GM21723 (cell line): Measurements from ENCODE around the gene MYOM3.

Experiments used
- ATAC-seq: cut with Tn5 transposase; IDR thresholded peaks from one replicate; pipeline ENCODE4 v1.9.1; 2021; ENCODE audit warnings: mild to moderate bottlenecking, moderate library complexity; ENCODE audit not compliant: unreplicated experiment

The MYOM3 gene

GRCh38 chr1:24139222-24139489 is 27.2 kb upstream of the MYOM3 start:
- ATAC-seq: no peak

GRCh38 chr1:24138476-24139221 is 26.7 kb upstream of the MYOM3 start:
- no peak for ATAC-seq

- ATAC-seq: no peak
Observed at GRCh38 chr1:24136956-24137539, 25.1 kb upstream of the MYOM3 start.

DNA sequence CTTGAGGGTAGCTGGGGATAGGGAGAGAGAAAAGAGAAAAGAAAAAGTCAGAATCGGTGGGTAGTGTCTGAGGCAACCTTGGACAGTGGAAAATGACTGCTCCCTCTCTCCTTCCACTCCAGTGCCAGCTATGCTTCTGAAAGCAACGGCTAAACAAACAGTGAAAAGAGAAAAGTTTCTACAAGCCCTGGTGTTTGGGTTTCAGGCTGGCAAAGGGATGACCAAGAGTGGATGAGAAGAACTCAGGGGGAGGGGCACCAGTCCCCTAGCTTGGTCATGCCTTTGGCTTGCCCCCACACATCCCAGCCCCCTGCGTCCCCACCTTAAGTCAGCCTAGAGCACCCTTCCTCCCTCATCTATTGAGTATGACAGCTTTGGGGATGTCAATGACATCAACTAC is 22.4 kb upstream of the MYOM3 start:
- no peak for ATAC-seq

- ATAC-seq: no peak
Observed at GRCh38 chr1:24133819-24134218, 21.9 kb upstream of the MYOM3 start.

DNA sequence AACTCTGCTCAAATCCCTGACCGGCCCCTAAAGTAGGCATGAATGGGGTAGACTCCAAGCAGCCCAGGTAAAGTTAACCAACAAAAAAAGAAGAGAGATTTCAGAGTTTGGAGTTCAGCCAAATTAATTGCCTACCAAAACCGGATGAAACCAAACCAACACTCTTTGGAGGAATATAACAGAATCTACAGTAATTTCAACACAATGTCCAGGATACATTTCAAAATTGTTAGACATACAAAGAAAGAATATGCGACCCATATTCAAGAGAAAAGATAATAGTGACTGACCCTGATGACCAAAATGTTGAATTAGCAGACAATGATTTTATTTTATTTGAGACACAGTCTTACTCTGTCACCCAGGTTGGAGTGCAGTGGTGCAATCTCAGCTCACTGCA is 18.4 kb upstream of the MYOM3 start:
- ATAC-seq: no peak

DNA sequence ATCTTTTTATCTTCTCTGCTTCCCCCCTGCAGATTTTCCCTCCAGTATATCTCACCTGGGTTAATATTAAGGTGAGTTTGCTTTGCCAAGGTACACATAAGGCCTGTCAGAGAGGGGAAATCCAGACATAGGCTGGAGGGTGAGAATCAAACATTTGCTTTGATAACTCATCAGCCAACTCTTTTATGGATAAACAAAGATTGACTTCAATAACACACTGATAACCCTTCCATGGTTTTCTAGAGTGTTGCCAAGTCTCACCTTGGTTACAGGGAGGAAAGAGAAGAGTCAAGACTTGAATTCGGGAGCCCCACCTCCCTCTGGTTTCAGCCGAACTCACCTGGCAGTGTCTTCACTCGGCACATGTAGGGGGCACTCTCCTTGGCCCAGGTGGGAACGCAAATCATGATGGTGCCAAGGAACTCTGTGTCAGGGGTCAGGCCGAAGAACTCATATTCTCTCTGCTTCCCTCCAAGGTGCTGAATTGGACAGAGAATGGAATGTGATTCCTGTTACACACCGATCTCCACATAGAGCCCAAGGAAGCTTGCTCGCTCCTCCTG is 15.9 kb upstream of the MYOM3 start:
- ATAC-seq: no peak

DNA sequence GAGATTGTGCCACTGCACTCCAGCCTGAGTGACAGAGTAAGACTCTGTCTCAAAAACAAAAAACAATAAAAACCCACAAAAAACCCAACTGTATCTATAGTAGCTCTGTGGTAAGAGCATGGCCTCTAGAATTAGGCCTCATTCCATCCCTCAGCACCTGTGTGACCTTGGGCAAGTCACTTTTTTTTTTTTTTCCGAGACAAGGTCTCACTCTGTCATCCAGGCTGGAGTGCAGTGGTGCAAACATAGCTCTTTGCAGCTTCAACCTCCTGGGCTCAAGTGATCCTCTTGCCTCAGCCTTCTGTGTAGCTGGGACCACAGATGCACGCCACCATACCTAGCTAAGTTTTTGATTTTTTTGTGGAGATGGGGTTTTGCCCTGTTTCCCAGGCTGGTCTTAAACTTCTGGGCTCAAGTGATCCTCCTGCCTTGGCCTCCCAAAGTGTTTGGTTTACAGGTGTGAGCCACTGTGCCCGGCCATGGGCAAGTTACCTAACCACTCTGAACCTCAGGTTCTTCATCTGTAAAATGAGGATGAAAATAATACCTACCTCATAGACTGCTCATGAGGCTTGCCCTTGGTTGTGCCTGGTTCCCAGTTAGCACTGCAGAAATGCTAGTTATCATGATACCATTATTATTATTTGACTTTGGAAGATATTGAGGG is 15.3 kb upstream of the MYOM3 start:
- no peak for ATAC-seq

DNA sequence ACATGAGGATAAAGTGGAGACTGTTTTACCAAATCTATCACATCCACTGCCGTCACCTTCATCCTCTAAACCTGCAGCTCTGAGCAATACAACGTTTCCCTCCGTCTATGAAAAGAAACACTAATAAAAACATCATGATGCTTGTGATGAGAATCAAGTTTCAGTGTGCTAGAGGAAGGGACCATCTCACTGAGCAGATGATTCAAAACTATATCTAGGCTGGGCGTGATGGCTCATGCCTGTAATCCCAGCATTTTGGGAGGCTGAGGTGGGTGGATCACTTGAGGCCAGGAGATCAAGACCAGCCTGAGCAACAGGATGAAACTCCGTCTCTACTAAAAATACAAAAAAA is 14.7 kb upstream of the MYOM3 start:
- ATAC-seq: no peak

- no peak for ATAC-seq
Observed at GRCh38 chr1:24126018-24126671, 14.2 kb upstream of the MYOM3 start.

GRCh38 chr1:24125456-24125855 is 13.5 kb upstream of the MYOM3 start:
- ATAC-seq: no peak

DNA sequence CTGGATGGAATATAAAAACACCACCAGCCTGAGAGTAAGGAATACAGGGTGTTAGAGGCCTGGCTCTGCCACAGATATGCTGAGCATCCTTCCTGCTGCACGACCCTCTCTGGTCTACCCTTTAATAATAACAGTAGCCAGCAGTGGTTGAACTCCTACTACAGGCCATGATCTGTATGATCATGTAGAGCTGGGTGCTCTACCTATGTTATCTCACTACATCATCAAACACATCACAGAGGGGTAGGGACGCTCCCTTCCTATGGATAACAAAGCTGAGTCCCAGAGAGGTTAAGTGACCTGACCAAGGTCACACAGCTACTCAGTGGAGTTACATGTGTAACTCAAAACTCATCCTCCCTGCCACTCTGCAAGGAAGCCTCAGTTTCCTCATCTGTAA is 13.0 kb upstream of the MYOM3 start:
- ATAC-seq: no peak

GRCh38 chr1:24123611-24124010 is 11.7 kb upstream of the MYOM3 start:
- ATAC-seq: no peak

GRCh38 chr1:24122776-24123175 is 10.8 kb upstream of the MYOM3 start:
- ATAC-seq: no peak

- ATAC-seq: no peak
Observed at GRCh38 chr1:24121406-24121805, 9.5 kb upstream of the MYOM3 start.

DNA sequence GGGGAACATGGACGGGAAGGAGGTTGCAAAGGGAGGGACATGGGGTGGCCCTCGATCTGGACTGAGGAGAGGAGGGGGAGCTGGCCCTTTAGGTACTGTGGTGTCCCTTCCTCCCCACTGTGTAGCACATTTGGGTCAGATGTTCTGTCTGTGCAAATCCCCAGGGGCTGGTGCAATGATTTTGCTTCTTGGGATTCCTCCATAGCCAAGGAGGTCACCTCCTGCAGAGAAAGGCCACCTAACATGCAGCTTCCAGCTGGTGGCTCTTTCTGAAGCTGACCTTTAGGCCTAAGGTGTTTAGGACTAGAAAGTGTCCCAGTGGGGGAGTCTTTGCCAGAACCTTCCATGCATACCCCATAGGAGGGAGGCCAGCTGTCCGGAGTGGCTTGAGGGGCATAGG is 9.0 kb upstream of the MYOM3 start:
- no peak for ATAC-seq

DNA sequence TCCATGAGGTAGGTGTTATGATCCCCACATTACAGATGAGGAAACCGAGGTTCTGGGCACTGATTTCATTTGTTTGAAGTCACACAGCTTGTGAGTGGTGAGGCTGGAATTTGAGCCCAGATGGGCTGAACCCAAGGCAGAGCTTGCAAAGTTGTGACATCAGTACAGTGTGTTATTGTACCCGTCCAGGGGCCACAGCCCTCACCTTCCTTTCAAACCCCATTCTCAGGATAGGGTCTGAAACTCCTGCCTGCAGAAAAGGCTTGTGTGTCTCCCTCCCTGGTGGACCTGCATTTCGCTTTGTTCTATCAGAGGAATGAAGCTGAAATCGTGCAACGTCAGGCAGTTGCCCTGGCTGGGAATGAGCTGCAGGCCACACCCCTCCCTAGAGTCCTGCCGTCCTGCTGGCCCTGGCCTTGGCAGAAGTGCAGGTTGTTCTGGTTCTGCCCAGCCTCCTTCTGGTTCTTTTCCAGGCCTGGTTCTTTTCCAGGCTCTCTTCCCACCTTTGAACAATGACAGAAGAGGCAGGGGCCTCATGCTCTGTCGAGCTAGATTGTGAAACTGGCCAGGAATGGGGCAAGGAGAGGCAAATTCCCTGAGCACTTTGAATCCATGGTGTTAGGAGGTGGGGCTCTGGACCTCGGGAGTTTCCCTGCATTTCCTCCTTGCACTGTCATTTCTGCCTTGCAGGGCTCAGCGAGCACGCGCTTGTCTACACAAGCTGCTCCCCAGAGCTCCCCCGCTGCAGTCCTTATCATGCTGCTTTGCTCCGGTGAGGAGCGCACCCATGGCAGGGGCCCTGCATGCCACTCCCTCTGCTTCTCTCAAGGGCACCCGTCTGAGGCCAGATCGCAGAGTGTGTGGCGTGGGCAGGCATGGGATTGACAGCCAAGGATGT is 8.2 kb upstream of the MYOM3 start:
- ATAC-seq: no peak

DNA sequence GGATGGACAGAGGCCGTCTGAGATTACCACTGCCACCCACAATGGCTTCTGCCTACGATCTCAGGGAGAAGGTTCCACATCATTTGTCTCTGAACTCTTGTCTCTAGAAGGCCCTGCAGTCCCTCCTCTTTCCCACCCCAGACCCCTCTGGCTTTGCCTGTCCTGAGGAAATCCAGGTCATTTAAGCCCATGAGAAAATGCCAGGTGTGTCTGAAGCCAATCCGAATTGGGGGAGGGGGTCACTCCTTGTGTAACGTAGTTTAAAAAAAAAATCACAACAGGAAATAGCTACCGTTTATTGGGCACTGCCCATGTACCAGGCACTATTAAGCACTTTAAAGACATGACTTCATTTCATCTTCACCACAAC is 7.5 kb upstream of the MYOM3 start:
- ATAC-seq: no peak

DNA sequence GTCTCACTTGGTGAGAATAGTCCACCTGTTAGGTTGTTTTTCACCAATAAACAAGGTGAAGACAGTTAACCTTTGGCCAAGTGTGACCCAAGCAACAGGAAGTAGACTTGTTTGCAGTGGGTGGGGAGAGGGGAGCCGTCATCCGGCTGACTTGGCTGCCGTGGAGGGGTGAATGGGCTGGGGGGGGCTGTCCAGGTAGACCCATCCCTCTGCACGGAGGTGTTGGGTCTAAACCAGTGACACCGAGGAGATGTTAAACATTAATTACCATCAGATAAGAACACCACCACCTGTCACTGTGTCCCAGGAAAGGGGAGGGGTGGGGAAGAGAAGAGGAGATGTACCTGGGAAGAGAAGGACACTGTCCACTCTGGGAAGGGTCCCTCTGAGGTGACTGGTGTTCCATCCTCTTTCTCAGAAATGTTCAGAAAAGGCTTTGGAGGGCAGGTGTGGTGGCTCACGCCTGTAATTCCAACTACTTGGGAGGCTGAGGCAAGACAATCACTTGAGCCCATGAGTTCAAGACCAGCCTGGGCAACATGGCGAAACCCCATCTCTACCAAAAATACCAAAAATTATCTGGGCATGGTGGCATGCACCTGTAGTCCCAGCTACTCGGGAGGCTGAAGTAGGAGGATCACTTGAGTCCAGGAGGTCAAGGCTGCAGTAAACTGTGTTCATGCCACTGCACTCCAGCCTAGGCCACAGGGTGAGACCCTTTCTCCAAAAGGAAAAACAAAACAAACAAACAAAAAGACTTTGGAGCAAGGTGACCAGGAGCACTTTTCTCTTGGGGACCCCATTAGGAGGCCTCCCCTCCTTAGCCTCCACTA is 6.7 kb upstream of the MYOM3 start:
- ATAC-seq: no peak
